DND-41 (cell line): Measurements from ENCODE around the gene PNPLA1.

Experiments
- ATAC-seq: fragments of 200-7000 bp; cut with Tn5 transposase; 3 replicates; pipeline ENCODE4 v1.9.1; 2021; ENCODE audit warnings: low read depth; ENCODE audit not compliant: insufficient read depth
- DNase-seq: peaks from one replicate; pipeline ENCODE4 v3.0.0-alpha.2; 2020
- H2AFZ ChIP-seq: 2 replicates; pipeline ENCODE4 v1.6.0; 2012; ENCODE audit warnings: low read depth, low read length
- H3K27ac ChIP-seq: 2 replicates; pipeline ENCODE4 v1.5.1; 2012; ENCODE audit warnings: low read length, inconsistent platforms
- H3K27me3 ChIP-seq: fragments of 200-600 bp; sonication (generic); 2 replicates; pipeline ENCODE4 v1.6.0; 2012; ENCODE audit warnings: low read length, mild to moderate bottlenecking, inconsistent platforms; ENCODE audit not compliant: insufficient read depth, poor library complexity
- H3K36me3 ChIP-seq: 2 replicates; pipeline ENCODE4 v1.5.1; 2012; ENCODE audit warnings: low read length, inconsistent platforms; ENCODE audit not compliant: insufficient read depth
- H3K4me1 ChIP-seq: 2 replicates; pipeline ENCODE4 v1.5.1; 2012; ENCODE audit warnings: mild to moderate bottlenecking, low read length; ENCODE audit not compliant: insufficient read depth
- H3K4me2 ChIP-seq: 2 replicates; pipeline ENCODE4 v1.6.0; 2012; ENCODE audit warnings: mild to moderate bottlenecking, moderate library complexity, low read length, inconsistent platforms; ENCODE audit not compliant: insufficient read depth
- H3K4me3 ChIP-seq, 2 experiments: fragments of 200-600 bp in 1 of 2; shearing (Covaris generic) in 1 of 2; 2 replicates each; pipeline ENCODE4 v1.5.1; 2012 to 2016; ENCODE audit warnings: inconsistent platforms in 2 of 2, low read length in 2 of 2, mild to moderate bottlenecking in 2 of 2, low read depth in 1 of 2, moderate library complexity in 1 of 2
- H3K79me2 ChIP-seq: 2 replicates; pipeline ENCODE4 v1.6.0; 2012; ENCODE audit warnings: low read length, inconsistent platforms; ENCODE audit not compliant: insufficient read depth
- H3K9ac ChIP-seq: 2 replicates; pipeline ENCODE4 v1.6.0; 2012; ENCODE audit warnings: low read depth, mild to moderate bottlenecking, inconsistent platforms, low read length, moderate library complexity
- H3K9me3 ChIP-seq: 2 replicates; pipeline ENCODE4 v1.5.1; 2012; ENCODE audit warnings: low read length, moderate library complexity, mild to moderate bottlenecking, inconsistent platforms; ENCODE audit not compliant: insufficient read depth, severe bottlenecking
- H4K20me1 ChIP-seq: 2 replicates; pipeline ENCODE4 v1.6.0; 2012; ENCODE audit warnings: low read length; ENCODE audit not compliant: insufficient read depth
- CTCF ChIP-seq: IDR thresholded peaks from 2 replicates; pipeline ENCODE4 v1.5.1; 2012; ENCODE audit warnings: borderline replicate concordance, low read length, moderate library complexity, mild to moderate bottlenecking; ENCODE audit not compliant: poor library complexity, severe bottlenecking; ENCODE audit errors: extremely low read depth
- EZH2 ChIP-seq: IDR thresholded peaks from 3 replicates; pipeline ENCODE4 v1.6.1; 2012; ENCODE audit warnings: borderline replicate concordance, low read depth, mild to moderate bottlenecking, moderate library complexity, low read length, inconsistent platforms; ENCODE audit not compliant: severe bottlenecking

Gene PNPLA1

GRCh38 chr6:36273802-36274514, 4.1 kb downstream of the PNPLA1 start:
- Histone ChIP-seq H3K9ac (no peak overlapping the region), H3K4me2 (no peak overlapping the region), H3K4me3 (no peak overlapping the region), H4K20me1 (no peaks in the 10 kb centered on the region), H3K36me3 (no peaks in the 10 kb centered on the region), H3K9me3 (no peaks in the 10 kb centered on the region), H3K27ac (no peak overlapping the region), H3K27me3 (peaks cover 24% of the 10 kb centered on the region), H3K4me1 (no peaks in the 10 kb centered on the region), H2AFZ (no peak overlapping the region), H3K79me2 (no peaks in the 10 kb centered on the region)
- ATAC-seq: no peak
- DNase-seq: no peak
- TF ChIP-seq EZH2 (no peak), CTCF (no peak)

- DNase-seq (no peak), ATAC-seq (no peak)
- H3K4me1 ChIP-seq: no peaks in the 10 kb centered on the region
- no peak overlapping the region for H3K4me3 ChIP-seq
- no peak overlapping the region for H3K27ac ChIP-seq
- peaks cover 24% of the 10 kb centered on the region for H3K27me3 ChIP-seq
- H3K4me2 ChIP-seq: no peak overlapping the region
- no peaks in the 10 kb centered on the region for H3K36me3 ChIP-seq
- no peaks in the 10 kb centered on the region for H4K20me1 ChIP-seq
- H2AFZ ChIP-seq: no peak overlapping the region
- no peaks in the 10 kb centered on the region for H3K79me2 ChIP-seq
- H3K9me3 ChIP-seq: no peaks in the 10 kb centered on the region
- H3K9ac ChIP-seq: no peak overlapping the region
- TF ChIP-seq EZH2 (no peak), CTCF (no peak)
Observed at GRCh38 chr6:36276581-36277536, 7.0 kb downstream of the PNPLA1 start.

GRCh38 chr6:36277946-36278470, 8.1 kb downstream of the PNPLA1 start:
- Histone ChIP-seq H3K79me2 (no peaks in the 10 kb centered on the region), H3K4me2 (no peak overlapping the region), H3K27ac (no peak overlapping the region), H4K20me1 (no peaks in the 10 kb centered on the region), H3K27me3 (peaks cover 24% of the 10 kb centered on the region), H3K36me3 (no peaks in the 10 kb centered on the region), H3K9me3 (no peaks in the 10 kb centered on the region), H3K9ac (no peak overlapping the region), H3K4me3 (no peak overlapping the region), H2AFZ (no peak overlapping the region), H3K4me1 (no peaks in the 10 kb centered on the region)
- TF ChIP-seq EZH2 (no peak), CTCF (no peak)
- ATAC-seq: no peak
- no peak for DNase-seq
